HepG2 (cell line): ENCODE results near the gene CALY. TPM values are rescaled to one million over a fixed set of nuclear protein-coding genes. Genes with fewer than 3 reads are reported as not detected.

ENCODE experiments used
- FOXK1 ChIP-seq: sonication (generic); formaldehyde crosslinking; IDR thresholded peaks from 2 replicates; pipeline ENCODE4 v1.4.0; 2020; ENCODE audit warnings: low read depth, missing genetic modification reagents, borderline replicate concordance
- RFX5 ChIP-seq: IDR thresholded peaks from 2 replicates; pipeline ENCODE4 v1.6.1; 2011; ENCODE audit warnings: low read depth, low read length, improper control_type of control experiment
- SIN3A ChIP-seq: IDR thresholded peaks from 2 replicates; pipeline ENCODE4 v1.6.1; 2011; ENCODE audit warnings: low read depth, mild to moderate bottlenecking, control low read depth, low read length, borderline replicate concordance
- SRSF1 ChIP-seq: fragments of 200-400 bp; formaldehyde crosslinking; optimal IDR thresholded peaks from 2 replicates; pipeline ENCODE3; 2017; ENCODE audit warnings: mild to moderate bottlenecking, low read depth, low read length, moderate library complexity
- ZNF337 ChIP-seq: sonication (generic); formaldehyde crosslinking; IDR thresholded peaks from 2 replicates; pipeline ENCODE4 v1.5.1; 2020; ENCODE audit warnings: missing genetic modification reagents, low read depth, mild to moderate bottlenecking, borderline replicate concordance
- ZNF563 ChIP-seq: sonication (generic); formaldehyde crosslinking; IDR thresholded peaks from 2 replicates; pipeline ENCODE4 v1.8.0; 2022; ENCODE audit warnings: mild to moderate bottlenecking, moderate library complexity, missing genetic modification reagents
- ZNF773 ChIP-seq: sonication (generic); formaldehyde crosslinking; IDR thresholded peaks from 2 replicates; pipeline ENCODE4 v1.4.0; 2020; ENCODE audit warnings: missing genetic modification reagents, borderline replicate concordance
- polyA plus RNA-seq, 8 experiments: library from polyadenylated mRNA; depleted of rRNA in 3 of 8; stranded (reverse) in 7 of 8; unstranded in 1 of 8; fragments of >200 nt; fragmentation: Illumina TruSeq in 4 of 8; extraction: Trizol in 4 of 8; gene quantifications; 2 replicates each; pipeline versions ENCODE4 v1.2.1 to v1.2.3, GENCODE V29; 2011 to 2016; ENCODE audit warnings: low read depth in 4 of 8, missing spikeins in 1 of 8, mixed read lengths in 1 of 8; ENCODE audit not compliant: insufficient read depth in 1 of 8
- total RNA-seq, 5 experiments: library from RNA; depleted of rRNA; stranded (reverse); fragments of >200 nt; fragmentation: Illumina TruSeq; extraction: Trizol; gene quantifications; 2 replicates each; pipeline ENCODE4 v1.2.3, GENCODE V29; 2016; ENCODE audit warnings: low read depth in 1 of 5
- TF ChIP-seq, protein P1 (sequence below), 2 experiments: fragments of 450-650 bp in 1 of 2; sonication (generic) in 1 of 2; formaldehyde crosslinking in 1 of 2; IDR thresholded peaks; 2 replicates each; pipeline versions ENCODE4 v1.6.1 to v1.8.0; 2016 to 2022; ENCODE audit warnings: antibody characterized with exemption in 1 of 2, mild to moderate bottlenecking in 1 of 2, missing genetic modification reagents in 1 of 2
- TF ChIP-seq, protein P2 (sequence below): IDR thresholded peaks from 2 replicates; pipeline ENCODE4 v1.6.1; 2012; ENCODE audit warnings: inconsistent platforms
- TF ChIP-seq, protein P3 (sequence below): sonication (generic); formaldehyde crosslinking; IDR thresholded peaks from 2 replicates; pipeline ENCODE4 v1.8.0; 2022; ENCODE audit warnings: low read depth, missing genetic modification reagents
- TF ChIP-seq, protein P4 (sequence below): sonication (generic); formaldehyde crosslinking; IDR thresholded peaks from 2 replicates; pipeline ENCODE4 v1.4.0; 2020; ENCODE audit warnings: missing genetic modification reagents
- TF ChIP-seq, protein P5 (sequence below): sonication (generic); formaldehyde crosslinking; IDR thresholded peaks from 2 replicates; pipeline ENCODE4 v1.5.1; 2020; ENCODE audit warnings: missing genetic modification reagents, mild to moderate bottlenecking, borderline replicate concordance

Gene CALY
- total and polyA plus RNA-seq, 2 of the 13 experiments (the other 11 are each of a cell fraction or from before 2014, with no cell fraction given) = 0.08 TPM; not detected in 1

DNA sequence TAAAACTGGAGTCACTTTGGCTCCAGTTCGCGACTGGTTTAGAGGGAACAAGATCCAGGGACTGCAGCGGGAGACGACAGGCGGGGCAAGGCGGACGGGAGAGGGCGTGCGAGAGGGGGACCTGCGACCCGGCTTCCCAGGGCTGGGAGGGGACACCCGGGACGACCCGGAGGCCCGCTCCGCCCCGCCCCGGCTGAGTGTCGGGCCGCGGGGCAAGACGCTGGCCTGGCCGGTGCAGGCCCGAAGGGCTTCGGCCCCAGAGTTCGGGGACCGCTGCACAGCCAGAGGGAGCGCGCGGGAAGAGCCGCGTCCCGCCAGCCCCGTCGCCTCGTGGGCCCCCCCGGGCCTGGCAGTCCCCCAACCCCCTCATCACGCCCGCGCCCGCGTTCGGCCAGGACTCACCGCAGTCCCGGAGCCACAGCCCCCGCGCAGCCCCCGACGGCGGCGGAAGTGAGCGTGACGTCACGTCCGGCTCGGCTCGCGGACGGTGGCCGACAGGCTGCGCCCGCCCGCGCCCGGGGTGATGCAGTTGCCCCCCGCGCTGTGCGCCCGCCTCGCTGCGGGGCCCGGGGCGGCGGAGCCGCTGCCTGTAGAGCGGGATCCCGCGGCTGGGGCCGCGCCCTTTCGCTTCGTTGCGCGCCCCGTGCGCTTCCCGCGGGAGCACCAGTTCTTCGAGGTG is 28.1 kb downstream of the CALY start, which contains the start of the genes TUBGCP2 and ZNF511 (continued):
- TF ChIP-seq, protein P1, sequence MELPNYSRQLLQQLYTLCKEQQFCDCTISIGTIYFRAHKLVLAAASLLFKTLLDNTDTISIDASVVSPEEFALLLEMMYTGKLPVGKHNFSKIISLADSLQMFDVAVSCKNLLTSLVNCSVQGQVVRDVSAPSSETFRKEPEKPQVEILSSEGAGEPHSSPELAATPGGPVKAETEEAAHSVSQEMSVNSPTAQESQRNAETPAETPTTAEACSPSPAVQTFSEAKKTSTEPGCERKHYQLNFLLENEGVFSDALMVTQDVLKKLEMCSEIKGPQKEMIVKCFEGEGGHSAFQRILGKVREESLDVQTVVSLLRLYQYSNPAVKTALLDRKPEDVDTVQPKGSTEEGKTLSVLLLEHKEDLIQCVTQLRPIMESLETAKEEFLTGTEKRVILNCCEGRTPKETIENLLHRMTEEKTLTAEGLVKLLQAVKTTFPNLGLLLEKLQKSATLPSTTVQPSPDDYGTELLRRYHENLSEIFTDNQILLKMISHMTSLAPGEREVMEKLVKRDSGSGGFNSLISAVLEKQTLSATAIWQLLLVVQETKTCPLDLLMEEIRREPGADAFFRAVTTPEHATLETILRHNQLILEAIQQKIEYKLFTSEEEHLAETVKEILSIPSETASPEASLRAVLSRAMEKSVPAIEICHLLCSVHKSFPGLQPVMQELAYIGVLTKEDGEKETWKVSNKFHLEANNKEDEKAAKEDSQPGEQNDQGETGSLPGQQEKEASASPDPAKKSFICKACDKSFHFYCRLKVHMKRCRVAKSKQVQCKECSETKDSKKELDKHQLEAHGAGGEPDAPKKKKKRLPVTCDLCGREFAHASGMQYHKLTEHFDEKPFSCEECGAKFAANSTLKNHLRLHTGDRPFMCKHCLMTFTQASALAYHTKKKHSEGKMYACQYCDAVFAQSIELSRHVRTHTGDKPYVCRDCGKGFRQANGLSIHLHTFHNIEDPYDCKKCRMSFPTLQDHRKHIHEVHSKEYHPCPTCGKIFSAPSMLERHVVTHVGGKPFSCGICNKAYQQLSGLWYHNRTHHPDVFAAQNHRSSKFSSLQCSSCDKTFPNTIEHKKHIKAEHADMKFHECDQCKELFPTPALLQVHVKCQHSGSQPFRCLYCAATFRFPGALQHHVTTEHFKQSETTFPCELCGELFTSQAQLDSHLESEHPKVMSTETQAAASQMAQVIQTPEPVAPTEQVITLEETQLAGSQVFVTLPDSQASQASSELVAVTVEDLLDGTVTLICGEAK (IDR thresholded peaks at IDR 0.05) = no peak
- TF ChIP-seq, protein P1 (CRISPR knock-in tag; IDR thresholded peaks at IDR 0.05) = peak; percentile 26; the same call in 1 of the 2 replicates
- TF ChIP-seq, protein P2, sequence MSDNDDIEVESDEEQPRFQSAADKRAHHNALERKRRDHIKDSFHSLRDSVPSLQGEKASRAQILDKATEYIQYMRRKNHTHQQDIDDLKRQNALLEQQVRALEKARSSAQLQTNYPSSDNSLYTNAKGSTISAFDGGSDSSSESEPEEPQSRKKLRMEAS = peak; percentile 58
- TF ChIP-seq ZNF337 (CRISPR knock-in tag) (no peak), RFX5 (peak; percentile 52; the same call in 1 of the 2 replicates), ZNF773 (CRISPR knock-in tag) (no peak), SRSF1 (peak; percentile 64), SIN3A (peak; percentile 38; the same call in 1 of the 2 replicates), FOXK1 (no peak), ZNF563 (peak; percentile 80; the same call in 1 of the 2 replicates)
- TF ChIP-seq, protein P3, sequence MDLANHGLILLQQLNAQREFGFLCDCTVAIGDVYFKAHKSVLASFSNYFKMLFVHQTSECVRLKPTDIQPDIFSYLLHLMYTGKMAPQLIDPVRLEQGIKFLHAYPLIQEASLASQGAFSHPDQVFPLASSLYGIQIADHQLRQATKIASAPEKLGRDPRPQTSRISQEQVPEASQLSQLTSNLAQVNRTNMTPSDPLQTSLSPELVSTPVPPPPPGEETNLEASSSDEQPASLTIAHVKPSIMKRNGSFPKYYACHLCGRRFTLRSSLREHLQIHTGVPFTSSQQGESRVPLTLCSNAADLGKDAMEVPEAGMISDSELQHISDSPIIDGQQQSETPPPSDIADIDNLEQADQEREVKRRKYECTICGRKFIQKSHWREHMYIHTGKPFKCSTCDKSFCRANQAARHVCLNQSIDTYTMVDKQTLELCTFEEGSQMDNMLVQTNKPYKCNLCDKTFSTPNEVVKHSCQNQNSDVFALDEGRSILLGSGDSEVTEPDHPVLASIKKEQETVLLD (CRISPR knock-in tag) = peak; percentile 92
- TF ChIP-seq, protein P4, sequence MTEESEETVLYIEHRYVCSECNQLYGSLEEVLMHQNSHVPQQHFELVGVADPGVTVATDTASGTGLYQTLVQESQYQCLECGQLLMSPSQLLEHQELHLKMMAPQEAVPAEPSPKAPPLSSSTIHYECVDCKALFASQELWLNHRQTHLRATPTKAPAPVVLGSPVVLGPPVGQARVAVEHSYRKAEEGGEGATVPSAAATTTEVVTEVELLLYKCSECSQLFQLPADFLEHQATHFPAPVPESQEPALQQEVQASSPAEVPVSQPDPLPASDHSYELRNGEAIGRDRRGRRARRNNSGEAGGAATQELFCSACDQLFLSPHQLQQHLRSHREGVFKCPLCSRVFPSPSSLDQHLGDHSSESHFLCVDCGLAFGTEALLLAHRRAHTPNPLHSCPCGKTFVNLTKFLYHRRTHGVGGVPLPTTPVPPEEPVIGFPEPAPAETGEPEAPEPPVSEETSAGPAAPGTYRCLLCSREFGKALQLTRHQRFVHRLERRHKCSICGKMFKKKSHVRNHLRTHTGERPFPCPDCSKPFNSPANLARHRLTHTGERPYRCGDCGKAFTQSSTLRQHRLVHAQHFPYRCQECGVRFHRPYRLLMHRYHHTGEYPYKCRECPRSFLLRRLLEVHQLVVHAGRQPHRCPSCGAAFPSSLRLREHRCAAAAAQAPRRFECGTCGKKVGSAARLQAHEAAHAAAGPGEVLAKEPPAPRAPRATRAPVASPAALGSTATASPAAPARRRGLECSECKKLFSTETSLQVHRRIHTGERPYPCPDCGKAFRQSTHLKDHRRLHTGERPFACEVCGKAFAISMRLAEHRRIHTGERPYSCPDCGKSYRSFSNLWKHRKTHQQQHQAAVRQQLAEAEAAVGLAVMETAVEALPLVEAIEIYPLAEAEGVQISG (CRISPR knock-in tag) = peak; percentile 79
- TF ChIP-seq, protein P5, sequence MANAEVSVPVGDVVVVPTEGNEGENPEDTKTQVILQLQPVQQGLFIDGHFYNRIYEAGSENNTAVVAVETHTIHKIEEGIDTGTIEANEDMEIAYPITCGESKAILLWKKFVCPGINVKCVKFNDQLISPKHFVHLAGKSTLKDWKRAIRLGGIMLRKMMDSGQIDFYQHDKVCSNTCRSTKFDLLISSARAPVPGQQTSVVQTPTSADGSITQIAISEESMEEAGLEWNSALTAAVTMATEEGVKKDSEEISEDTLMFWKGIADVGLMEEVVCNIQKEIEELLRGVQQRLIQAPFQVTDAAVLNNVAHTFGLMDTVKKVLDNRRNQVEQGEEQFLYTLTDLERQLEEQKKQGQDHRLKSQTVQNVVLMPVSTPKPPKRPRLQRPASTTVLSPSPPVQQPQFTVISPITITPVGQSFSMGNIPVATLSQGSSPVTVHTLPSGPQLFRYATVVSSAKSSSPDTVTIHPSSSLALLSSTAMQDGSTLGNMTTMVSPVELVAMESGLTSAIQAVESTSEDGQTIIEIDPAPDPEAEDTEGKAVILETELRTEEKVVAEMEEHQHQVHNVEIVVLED (CRISPR knock-in tag) = 0 out of 2 replicates have a peak, but pooled peaks have one; percentile 18
